NB4 (cell line): ENCODE results near the gene MYO16.

Experiments used
- CTCF ChIP-seq: IDR thresholded peaks from one replicate; pipeline ENCODE4 v1.5.1; 2012; ENCODE audit warnings: low read depth, low read length
- MAX ChIP-seq: IDR thresholded peaks from 2 replicates; pipeline ENCODE4 v1.6.1; 2011; ENCODE audit warnings: low read depth, low read length

GRCh38 chr13:109110159-109110558, 480.7 kb downstream of the MYO16 start:
- TF ChIP-seq CTCF = no peak
- no peak for TF ChIP-seq MAX
